Right forelimb (tissue), 1 donor: ENCODE measurements around the gene NMT1.
"Not testable (repeated sequence)": the region's sequence is repeated elsewhere in the genome, so short reads cannot be mapped to it uniquely, and the experiment has no call there.

Experiments used
- DNase-seq: peaks from one replicate; pipeline ENCODE4 v3.0.0-alpha.2; 2018

Gene NMT1

GRCh38 chr17:45123930-45124796 is 63.0 kb downstream of the NMT1 start:
- DNase-seq = no peak

- DNase-seq = not testable (repeated sequence)
Measured at GRCh38 chr17:45124797-45125122, 63.6 kb downstream of the NMT1 start.

GRCh38 chr17:45125509-45125908 is 64.4 kb downstream of the NMT1 start:
- DNase-seq = no peak

GRCh38 chr17:45127207-45127547 is 66.1 kb downstream of the NMT1 start:
- DNase-seq = no peak

- DNase-seq = no peak
Measured at GRCh38 chr17:45127548-45128300, 66.6 kb downstream of the NMT1 start.

- DNase-seq = no peak
Measured at GRCh38 chr17:45128331-45128730, 67.2 kb downstream of the NMT1 start.

- no peak for DNase-seq
Measured at GRCh38 chr17:45128989-45129388, 67.9 kb downstream of the NMT1 start.

- DNase-seq = no peak
Measured at GRCh38 chr17:45129426-45129939, 68.4 kb downstream of the NMT1 start.

- peak; percentile 38 for DNase-seq
Measured at GRCh38 chr17:45129940-45130680, 69.0 kb downstream of the NMT1 start.

- DNase-seq = peak; percentile 40
Measured at GRCh38 chr17:45130681-45131615, 69.8 kb downstream of the NMT1 start.

- DNase-seq = peak; percentile 70
Measured at GRCh38 chr17:45131616-45132319, 70.7 kb downstream of the NMT1 start.

GRCh38 chr17:45132320-45132571 is 71.1 kb downstream of the NMT1 start, which contains the start of gene PLCD3:
PLCD3 (minus strand) TSS chr17:45132515; CDS start chr17:45132410, 105 bp downstream.
- DNase-seq = no peak

GRCh38 chr17:45132572-45133463 is 71.7 kb downstream of the NMT1 start:
- DNase-seq = peak; percentile 93

- DNase-seq = peak; percentile 98
Measured at GRCh38 chr17:45135192-45135977, 74.3 kb downstream of the NMT1 start, which contains the start of gene ACBD4. ACBD4 (plus strand) TSS chr17:45135687; CDS start chr17:45136145, 458 bp downstream.

- DNase-seq = peak; percentile 48
Measured at GRCh38 chr17:45135978-45136791, 75.1 kb downstream of the NMT1 start.

- no peak for DNase-seq
Measured at GRCh38 chr17:45136846-45137560, 75.9 kb downstream of the NMT1 start.

GRCh38 chr17:45137561-45138305 is 76.6 kb downstream of the NMT1 start:
- no peak for DNase-seq
